HG03064 (cell line): ENCODE data around the gene ZNF839.
"Not testable (repeated sequence)": the region's sequence is repeated elsewhere in the genome, so short reads cannot be mapped to it uniquely, and the experiment has no call there.

ENCODE experiments used
- ATAC-seq: cut with Tn5 transposase; IDR thresholded peaks from one replicate; pipeline ENCODE4 v1.9.1; 2021; ENCODE audit warnings: low read depth; ENCODE audit not compliant: unreplicated experiment

Gene ZNF839

GRCh38 chr14:102304611-102305506 is 14.7 kb upstream of the ZNF839 start, which contains the start of gene MOK:
Gene MOK, minus strand, starts transcription at chr14:102305164. Its CDS starts 196 bp downstream, at chr14:102304968.
- peak; percentile 88 for ATAC-seq

DNA sequence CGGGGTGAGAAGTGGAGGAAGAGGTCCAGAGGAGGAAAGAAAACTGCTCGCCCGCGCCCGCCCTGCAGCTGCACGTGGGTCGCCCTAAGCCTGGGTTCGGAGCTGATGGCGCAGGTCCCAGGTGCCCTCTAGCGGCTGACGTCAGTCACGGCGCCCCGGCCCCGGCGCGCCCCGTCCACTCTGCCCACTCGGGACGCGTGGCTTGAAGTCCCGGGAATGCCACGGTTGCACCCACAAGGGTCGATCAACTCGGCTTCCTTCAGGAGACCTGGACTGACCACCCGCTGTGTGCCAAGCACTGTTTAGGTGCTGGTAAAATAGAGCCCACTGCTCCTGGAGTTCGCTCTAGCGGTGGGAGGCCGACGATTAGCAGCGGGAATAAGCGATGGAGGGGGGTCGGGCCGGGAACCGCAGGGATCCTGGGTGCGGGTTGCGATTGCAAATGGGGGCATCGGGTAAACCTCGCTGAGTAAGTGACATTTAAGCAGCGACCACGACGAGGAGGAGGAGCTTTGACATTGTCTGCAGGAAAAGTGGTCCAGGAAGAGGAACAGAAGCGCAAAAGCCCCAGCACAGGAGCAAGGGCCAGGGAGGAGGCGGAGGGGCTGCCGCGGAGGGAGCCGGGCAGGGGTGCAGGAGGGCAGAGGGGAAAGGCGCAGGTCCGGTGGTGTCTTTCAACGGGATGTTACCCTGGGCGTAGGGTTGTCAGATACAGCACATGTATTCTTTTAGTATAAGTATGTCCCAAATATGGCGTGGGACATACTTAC is 5.1 kb upstream of the ZNF839 start:
- peak; percentile 60 for ATAC-seq

DNA sequence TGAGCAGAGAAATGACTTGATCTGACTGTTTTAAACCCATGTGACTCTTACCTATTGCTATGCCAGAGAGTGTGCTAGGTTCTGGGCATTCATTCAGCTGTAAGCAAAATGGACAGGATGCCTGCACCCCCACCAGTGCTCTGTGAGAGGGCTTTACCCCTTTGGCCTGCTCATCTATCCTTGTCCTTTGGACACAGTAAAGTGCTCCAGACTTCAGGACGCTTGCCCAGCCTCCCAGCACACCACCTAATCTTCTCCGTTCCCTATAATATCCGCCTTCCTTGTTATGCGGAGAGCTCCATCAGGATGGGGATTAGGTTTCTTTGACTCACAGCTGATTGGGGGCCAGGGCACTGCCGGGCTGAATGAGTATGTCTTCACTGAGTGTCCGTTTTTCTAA is 4.4 kb upstream of the ZNF839 start:
- ATAC-seq: no peak

- ATAC-seq: no peak
Measured at GRCh38 chr14:102316338-102316742, 3.2 kb upstream of the ZNF839 start.

DNA sequence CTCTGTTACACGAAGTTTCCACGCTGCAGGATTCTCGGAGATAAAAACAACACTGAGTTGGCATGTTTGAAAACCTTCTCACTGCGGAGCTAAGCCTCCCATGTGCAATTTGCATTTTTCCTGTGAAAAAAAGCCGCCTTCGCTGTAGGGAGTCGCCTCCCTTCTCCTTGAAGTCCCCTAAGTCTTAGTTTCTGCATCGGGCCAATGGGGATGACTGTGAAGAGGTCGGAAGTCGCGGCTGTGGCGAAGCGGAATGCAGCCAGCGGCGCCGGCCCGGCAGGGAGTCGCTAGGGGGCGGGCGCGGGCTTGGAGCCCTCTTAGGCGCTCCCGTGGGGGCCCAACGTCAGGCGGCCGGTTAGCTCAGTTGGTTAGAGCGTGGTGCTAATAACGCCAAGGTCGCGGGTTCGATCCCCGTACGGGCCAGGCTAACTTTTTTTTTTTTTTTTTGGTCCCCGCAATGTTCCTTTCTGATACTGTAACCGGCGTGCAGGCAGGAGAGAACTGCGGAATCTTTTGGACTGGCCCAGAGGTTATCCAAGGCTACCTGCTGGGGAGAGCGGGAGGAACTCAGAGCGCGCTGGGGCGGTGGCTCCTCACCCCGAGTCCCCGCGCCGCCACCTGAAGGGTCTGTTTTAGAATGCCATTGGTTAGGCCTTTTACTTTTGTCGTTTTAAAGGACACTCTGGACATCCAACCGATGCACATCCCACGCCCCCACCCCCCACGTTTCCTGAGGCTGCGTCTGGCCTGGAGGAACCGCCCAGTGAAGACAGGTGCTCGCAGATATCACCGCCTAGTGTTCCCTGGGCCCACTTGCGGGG is 2.6 kb upstream of the ZNF839 start:
- peak; percentile 40 for ATAC-seq

- no peak for ATAC-seq
Measured at GRCh38 chr14:102317564-102318248, 1.8 kb upstream of the ZNF839 start.

- no peak for ATAC-seq
Measured at GRCh38 chr14:102318781-102319276, 717 bp upstream of the ZNF839 start.

GRCh38 chr14:102320033-102320660 is 601 bp downstream of the ZNF839 start:
- no peak for ATAC-seq

- no peak for ATAC-seq
Measured at GRCh38 chr14:102320671-102321455, 1.3 kb downstream of the ZNF839 start.

- ATAC-seq: no peak
Measured at GRCh38 chr14:102321456-102322422, 2.2 kb downstream of the ZNF839 start.

DNA sequence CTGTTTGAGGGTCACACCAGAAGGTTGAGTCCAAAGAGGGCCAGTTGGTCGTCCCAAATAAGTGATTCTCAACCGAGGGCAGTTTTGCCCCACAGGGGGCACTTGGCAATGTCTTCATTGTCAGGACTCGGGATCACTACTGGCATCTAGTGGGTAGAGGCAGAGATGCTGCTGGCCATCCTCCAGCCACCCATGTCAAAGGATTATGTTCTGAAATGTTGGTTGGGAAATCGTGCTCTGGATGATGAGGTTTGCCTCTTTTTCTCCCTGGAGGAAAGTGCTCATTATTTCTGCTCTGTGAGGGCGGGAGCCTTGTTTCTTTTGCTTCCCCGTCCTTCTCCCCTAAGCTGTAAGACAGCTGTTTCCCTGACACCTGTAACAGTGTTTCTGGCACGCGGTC is 3.6 kb downstream of the ZNF839 start:
- ATAC-seq: no peak

- no peak for ATAC-seq
Measured at GRCh38 chr14:102325791-102326345, 6.3 kb downstream of the ZNF839 start.

- no peak for ATAC-seq
Measured at GRCh38 chr14:102326583-102326982, 7.0 kb downstream of the ZNF839 start.

GRCh38 chr14:102329381-102329780 is 9.8 kb downstream of the ZNF839 start:
- not testable (repeated sequence) for ATAC-seq

DNA sequence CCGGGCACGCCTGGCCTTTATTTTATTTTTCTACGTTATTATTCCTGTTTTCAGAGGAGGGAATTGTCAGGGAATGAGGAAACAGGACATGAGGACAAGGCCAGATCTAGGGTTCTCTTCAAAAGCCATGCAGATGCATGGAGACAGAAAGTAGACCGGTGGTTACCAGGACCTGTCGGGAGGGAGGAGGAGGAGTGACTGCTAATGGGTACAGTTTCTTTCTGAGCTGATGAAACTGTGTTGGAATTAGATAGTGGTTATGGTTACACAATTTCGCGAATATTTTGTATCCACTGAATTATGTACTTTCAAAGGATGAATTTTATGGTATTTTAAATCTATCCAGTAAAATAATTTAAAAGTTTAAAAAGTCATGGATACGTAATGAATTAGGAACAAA is 11.3 kb downstream of the ZNF839 start:
- no peak for ATAC-seq

GRCh38 chr14:102333390-102333789 is 13.8 kb downstream of the ZNF839 start:
- ATAC-seq: no peak
